Mucosa of descending colon (tissue), 3 donors: ENCODE data around the gene TSPAN17. TPM values are rescaled to one million over a fixed set of nuclear protein-coding genes. Genes with fewer than 3 reads are reported as not detected.
A peak's percentile ranks its signal among the peaks of the same experiment; 100 is the strongest.
"Not testable (repeated sequence)": the region's sequence is repeated elsewhere in the genome, so short reads cannot be mapped to it uniquely, and the experiment has no call there.

Experiments
- ATAC-seq: fragments of 200-7000 bp; cut with Tn5 transposase; one replicate; pipeline ENCODE4 v1.9.1; 2020; ENCODE audit warnings: mild to moderate bottlenecking, moderate library complexity
- DNase-seq, 3 donors: peaks; one replicate each; pipeline ENCODE4 v3.0.0-alpha.2; 2020
- H3K36me3 ChIP-seq: fragments of 200-600 bp; one replicate; pipeline ENCODE4 v1.8.0; 2021; ENCODE audit warnings: low read depth, mild to moderate bottlenecking
- H3K4me1 ChIP-seq: fragments of 200-600 bp; one replicate; pipeline ENCODE4 v1.8.0; 2021; ENCODE audit warnings: low read depth, mild to moderate bottlenecking
- H3K4me3 ChIP-seq: fragments of 200-600 bp; one replicate; pipeline ENCODE4 v1.8.0; 2021; ENCODE audit warnings: mild to moderate bottlenecking
- H3K9me3 ChIP-seq: fragments of 200-600 bp; one replicate; pipeline ENCODE4 v1.8.0; 2021; ENCODE audit warnings: mild to moderate bottlenecking
- intact Hi-C, 2 donors: fragments of 100-400 bp; cut with DNase I in 1 of 2; cut with micrococcal nuclease in 1 of 2; formaldehyde crosslinking; loops; one replicate each; pipeline versions ENCODE4 v1.11.0 to v1.11.1; 2022; cut with DNase I, micrococcal nuclease
- total RNA-seq, 3 donors: library from RNA; stranded (reverse); fragmentation: NEBNext Ultra II Directional in 2 of 3; extraction: Animal tissue kit (Norgen Biotek cat#: 25700) in 2 of 3; gene quantifications; one replicate each; pipeline versions ENCODE4 v1.2.1 to v1.2.4, GENCODE V29; 2021 to 2023
- TF ChIP-seq, protein P1 (sequence below): fragments of 200-600 bp; IDR thresholded peaks from one replicate; pipeline ENCODE4 v1.8.0; 2022; ENCODE audit warnings: antibody characterized with exemption, mild to moderate bottlenecking
- donor health status: DM: no; HTN: no; CAD: no; lungs with moderate emphysema.
- donor health status: DM: no; HTN: no; CAD: no.
- donor health status: DM: no; HTN: yes; CAD: no.

TSPAN17 gene
- total RNA-seq, 3 donors from 2014 or later, result 25.7 to 36.3 (median 31.9) TPM

- ATAC-seq (no peak), DNase-seq (no peak)
- H3K4me1 ChIP-seq, result peaks cover 12% of the 10 kb centered on the region
- no peaks in the 10 kb centered on the region for H3K9me3 ChIP-seq
- intact Hi-C loops, result no loop called here
- TF ChIP-seq, protein P1, sequence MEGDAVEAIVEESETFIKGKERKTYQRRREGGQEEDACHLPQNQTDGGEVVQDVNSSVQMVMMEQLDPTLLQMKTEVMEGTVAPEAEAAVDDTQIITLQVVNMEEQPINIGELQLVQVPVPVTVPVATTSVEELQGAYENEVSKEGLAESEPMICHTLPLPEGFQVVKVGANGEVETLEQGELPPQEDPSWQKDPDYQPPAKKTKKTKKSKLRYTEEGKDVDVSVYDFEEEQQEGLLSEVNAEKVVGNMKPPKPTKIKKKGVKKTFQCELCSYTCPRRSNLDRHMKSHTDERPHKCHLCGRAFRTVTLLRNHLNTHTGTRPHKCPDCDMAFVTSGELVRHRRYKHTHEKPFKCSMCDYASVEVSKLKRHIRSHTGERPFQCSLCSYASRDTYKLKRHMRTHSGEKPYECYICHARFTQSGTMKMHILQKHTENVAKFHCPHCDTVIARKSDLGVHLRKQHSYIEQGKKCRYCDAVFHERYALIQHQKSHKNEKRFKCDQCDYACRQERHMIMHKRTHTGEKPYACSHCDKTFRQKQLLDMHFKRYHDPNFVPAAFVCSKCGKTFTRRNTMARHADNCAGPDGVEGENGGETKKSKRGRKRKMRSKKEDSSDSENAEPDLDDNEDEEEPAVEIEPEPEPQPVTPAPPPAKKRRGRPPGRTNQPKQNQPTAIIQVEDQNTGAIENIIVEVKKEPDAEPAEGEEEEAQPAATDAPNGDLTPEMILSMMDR, result no peak
- H3K4me3 ChIP-seq, result no peak overlapping the region
- H3K36me3 ChIP-seq, result no peaks in the 10 kb centered on the region
These were observed 46.9 kb downstream of the TSPAN17 start for GRCh38 chr5:176694146-176694545.

GRCh38 chr5:176694631-176695030 lies 47.3 kb downstream of the TSPAN17 start:
- H3K36me3 ChIP-seq, result no peaks in the 10 kb centered on the region
- no peak for ATAC-seq
- no peak for DNase-seq
- TF ChIP-seq, protein P1, result no peak
- H3K9me3 ChIP-seq, result no peaks in the 10 kb centered on the region
- H3K4me1 ChIP-seq, result peaks cover 12% of the 10 kb centered on the region
- intact Hi-C loops, result no loop called here
- H3K4me3 ChIP-seq, result no peak overlapping the region

DNA sequence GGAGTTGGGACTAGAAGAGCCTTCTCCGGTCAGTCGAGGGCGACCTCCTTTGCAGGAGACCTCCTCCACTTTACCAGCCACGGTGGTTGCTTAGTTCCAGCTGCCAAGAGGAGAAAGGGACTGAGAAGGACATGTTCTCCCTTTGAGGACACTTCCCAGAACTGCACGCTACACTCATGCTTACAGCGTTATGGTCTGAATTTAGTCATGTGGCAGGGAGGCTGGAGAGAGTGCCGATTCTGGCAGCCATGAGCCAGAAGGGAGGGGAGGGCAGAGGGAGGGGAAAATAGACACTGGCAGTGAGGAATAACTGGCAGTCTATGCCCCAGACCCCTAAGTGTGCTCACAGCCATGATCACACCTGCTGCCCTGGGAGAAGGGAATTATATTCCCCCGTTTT lies 47.8 kb downstream of the TSPAN17 start:
- Histone ChIP-seq H3K4me1 (peaks cover 12% of the 10 kb centered on the region), H3K36me3 (no peaks in the 10 kb centered on the region), H3K4me3 (no peak overlapping the region), H3K9me3 (no peaks in the 10 kb centered on the region)
- TF ChIP-seq, protein P1, result no peak
- intact Hi-C loops, result no loop called here
- DNase-seq (no peak), ATAC-seq (no peak)

DNA sequence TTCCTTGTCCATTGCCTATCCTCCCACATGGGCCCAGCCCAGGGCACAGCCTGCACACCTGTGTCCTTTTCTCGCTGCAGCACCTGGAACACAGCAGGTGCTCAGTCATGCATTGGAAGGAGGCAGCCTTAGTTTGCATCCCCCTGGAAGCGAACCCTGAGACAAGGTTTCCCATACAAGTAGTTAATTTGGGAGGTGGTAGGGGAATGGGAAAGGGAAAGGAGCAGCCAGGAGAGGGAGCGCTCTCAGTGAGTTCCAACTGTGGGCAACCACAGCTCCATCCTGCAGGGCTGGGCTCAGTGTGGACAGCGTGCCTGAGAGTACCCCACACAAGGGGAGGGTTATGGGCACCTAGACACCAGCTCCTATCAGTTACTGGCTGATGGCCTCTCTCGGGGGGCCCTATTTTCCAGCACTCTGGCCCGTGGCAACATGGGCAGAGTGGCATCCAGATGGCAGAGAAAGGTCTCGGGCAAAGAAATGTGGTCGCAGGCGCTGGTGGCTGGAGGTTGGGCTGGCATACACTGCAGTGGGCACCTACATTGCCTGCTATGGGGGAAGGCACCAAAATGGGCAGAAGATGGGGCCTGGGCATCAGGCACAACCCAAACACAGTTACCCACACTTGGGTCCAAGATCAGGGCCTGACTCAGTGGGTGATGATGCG lies 50.1 kb downstream of the TSPAN17 start:
- intact Hi-C loops, result no loop called here
- H3K4me3 ChIP-seq, result no peak overlapping the region
- H3K36me3 ChIP-seq, result no peaks in the 10 kb centered on the region
- DNase-seq (no peak), ATAC-seq (no peak)
- TF ChIP-seq, protein P1, result no peak
- no peaks in the 10 kb centered on the region for H3K9me3 ChIP-seq
- peaks cover 6% of the 10 kb centered on the region for H3K4me1 ChIP-seq

DNA sequence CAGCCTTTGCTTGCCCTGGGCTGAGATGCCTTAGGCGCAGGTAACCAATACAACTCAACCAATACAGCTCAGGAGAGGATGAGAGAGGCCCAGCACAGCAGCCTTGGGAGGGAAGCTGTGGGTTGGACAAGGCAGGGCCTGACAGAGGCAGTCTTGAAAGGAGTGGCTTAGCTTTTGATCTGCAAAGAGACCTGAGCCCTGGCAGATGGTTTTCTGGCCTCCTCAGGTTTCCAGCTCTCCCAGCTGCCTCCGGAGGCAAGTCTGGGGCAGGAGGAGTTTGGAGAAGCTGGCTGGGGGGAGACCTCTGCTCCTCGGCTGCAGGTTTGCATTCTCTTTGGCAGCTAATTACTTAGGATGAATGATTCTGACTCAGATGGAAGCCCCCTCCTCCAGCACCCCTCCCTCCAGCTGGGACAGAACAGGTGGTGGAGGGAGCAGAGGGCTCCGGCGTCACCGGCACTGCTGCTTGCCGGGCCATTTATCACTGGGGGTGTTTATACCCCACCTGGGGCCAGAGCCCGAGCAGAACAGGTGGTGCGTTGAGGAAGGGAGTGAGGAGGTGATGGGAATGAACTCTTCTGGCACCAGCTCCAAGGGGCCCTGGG lies 50.8 kb downstream of the TSPAN17 start:
- H3K9me3 ChIP-seq, result no peaks in the 10 kb centered on the region
- no peak overlapping the region for H3K4me3 ChIP-seq
- no peaks in the 10 kb centered on the region for H3K36me3 ChIP-seq
- DNase-seq (no peak), ATAC-seq (no peak)
- TF ChIP-seq, protein P1, result no peak
- intact Hi-C loops, result no loop called here
- peaks cover under 1% of the 10 kb centered on the region for H3K4me1 ChIP-seq

DNA sequence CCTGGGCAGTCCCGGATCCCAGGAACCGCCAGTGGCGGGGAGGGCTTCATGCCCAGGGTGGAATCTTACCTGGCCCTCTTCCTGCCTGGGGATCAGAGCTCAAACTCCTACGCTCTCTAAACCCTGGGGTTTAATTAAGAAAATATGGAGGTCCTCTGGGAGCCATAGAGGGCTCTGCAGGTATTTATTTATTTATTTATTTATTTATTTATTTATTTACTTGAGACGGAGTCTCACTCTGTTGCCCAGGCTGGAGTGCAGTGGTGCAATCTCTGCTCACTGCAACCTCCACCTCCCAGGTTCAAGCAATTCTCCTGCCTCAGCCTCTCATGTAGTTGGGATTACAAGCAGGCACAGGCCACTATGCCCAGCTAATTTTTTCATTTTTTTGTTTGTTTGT lies 52.2 kb downstream of the TSPAN17 start:
- intact Hi-C loops, ATAC-seq, H3K4me3 ChIP-seq: not testable (repeated sequence)

More for the DNA sequence above, 52.2 kb downstream of the TSPAN17 start:
- not testable (repeated sequence) for H3K4me1 ChIP-seq, H3K36me3 ChIP-seq, H3K9me3 ChIP-seq
- DNase-seq, result peak in 1 of 3 donors; percentile 1
